ENCODE data around the gene NDFIP1. TPM values are rescaled to one million over a fixed set of nuclear protein-coding genes. Genes with fewer than 3 reads are reported as not detected.
"Not testable (repeated sequence)": the region's sequence is repeated elsewhere in the genome, so short reads cannot be mapped to it uniquely, and the experiment has no call there.

The NDFIP1 gene
- total RNA-seq, 4 donors from 2014 or later, result 19.1 to 92.2 (median 65.6) TPM

GRCh38 chr5:142186857-142187594 lies 78.4 kb downstream of the NDFIP1 start:
- 43 to 60% methylated on average over 1 to 11 of the region's 11 CpGs for WGBS, 2 donors (ENCODE audit: low coverage in 1 of 2)
- H3K27me3 ChIP-seq, result no peaks in the 10 kb centered on the region
- in situ Hi-C loops (cut with MboI; ENCODE audit: low pct_ligation_motif_present in 1 of 4, low pct_unique_long_range_greater_than_20kb in 1 of 4, low sequenced_read_pairs in 3 of 4), result no loop called here
- H3K9me3 ChIP-seq, result no peaks in the 10 kb centered on the region
- H3K4me3 ChIP-seq, result no peak overlapping the region
- intact Hi-C loops (cut with DNase I; ENCODE audit: low total_unique reads), result no loop called here
- no peak for TF ChIP-seq EP300 (IDR thresholded peaks at IDR 0.05; ENCODE audit: low read depth)
- TF ChIP-seq POLR2A (IDR thresholded peaks at IDR 0.05), result no peak
- no peak for TF ChIP-seq POLR2AphosphoS5 (IDR thresholded peaks at IDR 0.05)
- no peak for TF ChIP-seq CTCF (IDR thresholded peaks at IDR 0.05)
- no peaks in the 10 kb centered on the region for H3K36me3 ChIP-seq
- H3K27ac ChIP-seq, result no peak overlapping the region
- peaks cover 0 to 9% (median 7%) of the 10 kb centered on the region in 4 donors for H3K4me1 ChIP-seq
- DNase-seq, result no peak

GRCh38 chr5:142188691-142189090 lies 80.1 kb downstream of the NDFIP1 start:
- intact Hi-C loops (cut with DNase I; ENCODE audit: low total_unique reads); DNase-seq; H3K36me3 ChIP-seq; H3K4me1 ChIP-seq; in situ Hi-C loops (cut with MboI; ENCODE audit: low pct_ligation_motif_present in 1 of 4, low pct_unique_long_range_greater_than_20kb in 1 of 4, low sequenced_read_pairs in 3 of 4); H3K27me3 ChIP-seq; H3K27ac ChIP-seq; H3K9me3 ChIP-seq; H3K4me3 ChIP-seq: not testable (repeated sequence)
- WGBS, 2 donors (ENCODE audit: low coverage in 1 of 2), result 77 to 87% methylated on average over 6 of the region's 6 CpGs

- WGBS, 2 donors (ENCODE audit: low coverage in 1 of 2), result 73 to 77% methylated on average over 6 to 8 of the region's 8 CpGs
- Histone ChIP-seq H3K36me3 (no peaks in the 10 kb centered on the region), H3K4me3 (no peak overlapping the region), H3K27ac (no peak overlapping the region), H3K27me3 (no peaks in the 10 kb centered on the region), H3K4me1 (peaks cover 0 to 9% (median 7%) of the 10 kb centered on the region in 4 donors), H3K9me3 (no peaks in the 10 kb centered on the region)
- intact Hi-C loops (cut with DNase I; ENCODE audit: low total_unique reads) (no loop called here), in situ Hi-C loops (cut with MboI; ENCODE audit: low pct_ligation_motif_present in 1 of 4, low pct_unique_long_range_greater_than_20kb in 1 of 4, low sequenced_read_pairs in 3 of 4) (no loop called here)
- TF ChIP-seq POLR2AphosphoS5 (IDR thresholded peaks at IDR 0.05), result no peak
- TF ChIP-seq EP300 (IDR thresholded peaks at IDR 0.05; ENCODE audit: low read depth), result no peak
- TF ChIP-seq POLR2A (IDR thresholded peaks at IDR 0.05), result no peak
- TF ChIP-seq CTCF (IDR thresholded peaks at IDR 0.05), result no peak
- DNase-seq, result no peak
Observed at GRCh38 chr5:142189813-142190212, 81.2 kb downstream of the NDFIP1 start.

GRCh38 chr5:142191776-142192175 lies 83.2 kb downstream of the NDFIP1 start:
- H3K36me3 ChIP-seq, result no peaks in the 10 kb centered on the region
- no peak overlapping the region for H3K27ac ChIP-seq
- intact Hi-C loops (cut with DNase I; ENCODE audit: low total_unique reads), result no loop called here
- no peaks in the 10 kb centered on the region for H3K9me3 ChIP-seq
- DNase-seq, result no peak
- no peaks in the 10 kb centered on the region for H3K27me3 ChIP-seq
- in situ Hi-C loops (cut with MboI; ENCODE audit: low pct_ligation_motif_present in 1 of 4, low pct_unique_long_range_greater_than_20kb in 1 of 4, low sequenced_read_pairs in 3 of 4), result no loop called here
- TF ChIP-seq CTCF (IDR thresholded peaks at IDR 0.05) (no peak), POLR2A (IDR thresholded peaks at IDR 0.05) (no peak), EP300 (IDR thresholded peaks at IDR 0.05; ENCODE audit: low read depth) (no peak), POLR2AphosphoS5 (IDR thresholded peaks at IDR 0.05) (no peak)
- H3K4me1 ChIP-seq, result peaks cover 0 to 6% (median 5%) of the 10 kb centered on the region in 4 donors
- no peak overlapping the region for H3K4me3 ChIP-seq
- 76% methylated on average over 5 of the region's 5 CpGs; no CpG with 5 or more reads in 1 of the 2 donors for WGBS, 2 donors (ENCODE audit: low coverage in 1 of 2)

Data from transverse colon (tissue), 4 donors.